CD8-positive, alpha-beta memory T cell (primary cell): ENCODE results near the gene GPD1L. TPM values are rescaled to one million over a fixed set of nuclear protein-coding genes. Genes with fewer than 3 reads are reported as not detected.
A peak's percentile ranks its signal among the peaks of the same experiment; 100 is the strongest.

ENCODE experiments used
- CTCF ChIA-PET: fragments of 350-600 bp; sonication (Branson Sonifier 250); formaldehyde crosslinking; loops from one replicate; lab custom pipeline; 2021; ENCODE audit warnings: antibody characterized with exemption; lab: Charles Lee
- POLR2A ChIA-PET: fragments of 350-600 bp; sonication (Branson Sonifier 250); formaldehyde crosslinking; loops from one replicate; lab custom pipeline; 2021; ENCODE audit warnings: antibody characterized with exemption; lab: Charles Lee
- DNase-seq, 5 donors: peaks; one replicate each; pipeline versions ENCODE4 v3.0.0 to v3.0.0-alpha.2; 2020 to 2022; ENCODE audit warnings: mixed read lengths in 1 of 5
- H3K27ac ChIP-seq: one replicate; pipeline ENCODE4 v1.7.0; 2013; ENCODE audit warnings: low read depth, mild to moderate bottlenecking, low read length, moderate library complexity
- H3K27me3 ChIP-seq: 2 replicates; pipeline ENCODE4 v1.7.0; 2013; ENCODE audit warnings: low read length, mild to moderate bottlenecking; ENCODE audit not compliant: insufficient read depth, poor library complexity, severe bottlenecking
- H3K36me3 ChIP-seq: 2 replicates; pipeline ENCODE4 v1.7.0; 2013; ENCODE audit warnings: mild to moderate bottlenecking, low read length, moderate library complexity; ENCODE audit not compliant: insufficient read depth
- H3K4me1 ChIP-seq: 2 replicates; pipeline ENCODE4 v1.7.0; 2013; ENCODE audit warnings: mild to moderate bottlenecking, low read length, moderate library complexity; ENCODE audit not compliant: insufficient read depth
- H3K4me3 ChIP-seq: 2 replicates; pipeline ENCODE4 v1.7.0; 2013; ENCODE audit warnings: mild to moderate bottlenecking, low read length
- H3K9me3 ChIP-seq: 2 replicates; pipeline ENCODE4 v1.7.0; 2013; ENCODE audit warnings: mild to moderate bottlenecking, low read length
- H3K27ac Mint-ChIP-seq, 8 donors: one replicate each; pipeline ENCODE4 v1.8.0; 2020 to 2021; ENCODE audit warnings: mixed read lengths in 8 of 8, mild to moderate bottlenecking in 6 of 8, inconsistent platforms in 3 of 8, moderate library complexity in 3 of 8
- H3K27me3 Mint-ChIP-seq, 2 donors: one replicate each; pipeline ENCODE4 v1.8.0; 2020 to 2021; ENCODE audit warnings: mixed read lengths in 2 of 2, mild to moderate bottlenecking in 1 of 2, moderate library complexity in 1 of 2
- H3K36me3 Mint-ChIP-seq, 3 donors: one replicate each; pipeline ENCODE4 v1.8.0; 2020 to 2021; ENCODE audit warnings: mixed read lengths in 3 of 3, inconsistent platforms in 1 of 3, mild to moderate bottlenecking in 1 of 3
- H3K4me1 Mint-ChIP-seq, 3 donors: one replicate each; pipeline ENCODE4 v1.8.0; 2020 to 2021; ENCODE audit warnings: mixed read lengths in 3 of 3, inconsistent platforms in 1 of 3, mild to moderate bottlenecking in 1 of 3
- H3K4me3 Mint-ChIP-seq, 7 donors: one replicate each; pipeline ENCODE4 v1.8.0; 2020 to 2021; ENCODE audit warnings: mixed read lengths in 7 of 7, mild to moderate bottlenecking in 6 of 7, moderate library complexity in 4 of 7, inconsistent platforms in 2 of 7
- H3K9me3 Mint-ChIP-seq, 5 donors: one replicate each; pipeline ENCODE4 v1.8.0; 2020 to 2022; ENCODE audit warnings: mixed read lengths in 5 of 5, mild to moderate bottlenecking in 3 of 5, moderate library complexity in 2 of 5, inconsistent platforms in 1 of 5
- polyA plus RNA-seq: library from polyadenylated mRNA; unstranded; fragments of 300-500 nt; fragmentation: Illumina TruSeq; gene quantifications from one replicate; pipeline ENCODE4 v1.2.3, GENCODE V29; 2021
- total RNA-seq, 2 experiments: library from RNA; stranded (reverse); gene quantifications; one replicate each; pipeline ENCODE4 v1.2.3, GENCODE V29; 2021

The GPD1L gene
- total and polyA plus RNA-seq, 3 experiments from 2014 or later: 13.9 to 20.9 (median 16.1) TPM

DNA sequence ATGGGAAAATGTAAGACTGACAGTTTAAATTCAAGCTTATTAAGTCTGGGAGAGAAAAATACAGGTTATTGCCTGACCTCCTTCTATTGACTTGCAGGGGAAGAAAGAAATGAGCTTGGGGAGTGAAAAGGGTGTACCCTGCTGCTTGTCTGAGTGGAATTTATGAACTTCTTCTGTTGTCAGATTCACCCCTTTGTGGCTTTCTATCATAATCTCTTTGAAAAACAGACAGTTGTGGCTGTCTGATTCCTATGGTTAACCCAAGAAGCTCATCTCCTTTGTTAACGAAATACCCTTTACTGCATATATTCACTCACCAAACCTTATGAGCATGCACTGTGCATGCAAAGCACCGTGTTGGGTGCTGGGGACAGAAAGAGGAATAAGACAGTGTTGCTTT, 22.5 kb downstream of the GPD1L start:
- H3K4me3 ChIP-seq: no peak overlapping the region
- H3K4me3 Mint-ChIP-seq: no peak overlapping the region
- H3K9me3 ChIP-seq: no peaks in the 10 kb centered on the region
- H3K4me1 ChIP-seq: no peaks in the 10 kb centered on the region
- H3K27ac Mint-ChIP-seq: peak overlapping the region in 1 of 8 donors; percentile 44
- POLR2A ChIA-PET: no interaction called here
- H3K27me3 Mint-ChIP-seq: no peaks in the 10 kb centered on the region
- CTCF ChIA-PET: interaction anchor here (1.4 kb wide), 1 partner anchor 109 kb away, joined by 3 read pairs; no protein-coding TSS in a partner anchor
- no peak overlapping the region for H3K27ac ChIP-seq
- no peak for DNase-seq
- no peaks in the 10 kb centered on the region for H3K36me3 ChIP-seq
- H3K36me3 Mint-ChIP-seq: peaks cover 6 to 51% (median 19%) of the 10 kb centered on the region in 3 donors
- H3K27me3 ChIP-seq: no peaks in the 10 kb centered on the region
- peaks cover 24 to 39% (median 36%) of the 10 kb centered on the region in 3 donors for H3K4me1 Mint-ChIP-seq
- H3K9me3 Mint-ChIP-seq: no peaks in the 10 kb centered on the region

DNA sequence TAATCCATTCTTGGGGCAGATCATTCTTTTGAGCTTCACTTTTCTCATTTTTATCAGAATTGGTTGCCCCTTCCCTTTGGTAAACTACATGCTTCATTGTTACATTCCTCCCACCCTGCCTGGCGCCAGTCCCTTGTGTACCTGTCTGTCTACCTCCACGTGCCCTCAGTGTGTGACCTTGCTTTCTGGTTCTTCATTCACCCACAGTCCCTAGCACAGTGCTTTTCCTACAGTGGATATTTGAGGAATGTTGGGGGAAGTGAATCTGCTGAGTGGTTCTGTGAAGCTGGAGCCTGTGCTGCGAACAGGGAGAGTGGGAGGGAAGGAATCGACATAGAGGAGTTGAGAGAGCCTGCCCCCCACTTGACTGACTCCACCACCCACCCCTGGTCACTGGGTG, 23.4 kb downstream of the GPD1L start:
- no peaks in the 10 kb centered on the region for H3K36me3 ChIP-seq
- H3K27ac Mint-ChIP-seq: peak overlapping the region in 4 of 8 donors; percentile 1 to 56 (median 16)
- CTCF ChIA-PET: interaction anchor here (1.4 to 2.5 kb wide), 2 partner anchors 14 to 110 kb away, joined by 3 to 7 read pairs; no protein-coding TSS in a partner anchor
- peaks cover 26 to 39% (median 36%) of the 10 kb centered on the region in 3 donors for H3K4me1 Mint-ChIP-seq
- no peaks in the 10 kb centered on the region for H3K9me3 Mint-ChIP-seq
- no peaks in the 10 kb centered on the region for H3K9me3 ChIP-seq
- H3K4me3 Mint-ChIP-seq: no peak overlapping the region
- no peak overlapping the region for H3K4me3 ChIP-seq
- DNase-seq: no peak
- POLR2A ChIA-PET: no interaction called here
- no peaks in the 10 kb centered on the region for H3K4me1 ChIP-seq
- no peaks in the 10 kb centered on the region for H3K27me3 ChIP-seq
- H3K36me3 Mint-ChIP-seq: peaks cover 8 to 58% (median 19%) of the 10 kb centered on the region in 3 donors
- no peak overlapping the region for H3K27ac ChIP-seq
- no peaks in the 10 kb centered on the region for H3K27me3 Mint-ChIP-seq

DNA sequence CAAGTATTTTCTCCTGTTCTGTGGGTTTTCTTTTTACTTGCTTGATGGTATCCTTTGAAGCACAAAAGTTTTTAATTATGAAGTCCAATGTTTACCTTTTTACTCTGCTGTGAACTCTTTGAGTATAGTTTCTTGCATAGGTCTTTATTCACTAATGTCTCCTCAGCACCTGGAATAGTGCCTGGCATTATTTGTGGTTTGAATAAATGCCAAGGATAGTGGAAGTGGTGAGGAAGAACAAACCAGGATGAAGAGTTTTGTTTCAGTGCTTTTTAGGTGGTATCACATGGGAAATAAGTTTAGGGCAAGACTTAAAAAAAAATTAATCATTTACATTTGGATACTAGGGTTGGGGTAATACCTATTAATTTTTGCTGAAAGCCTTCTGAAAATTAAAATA, 25.7 kb downstream of the GPD1L start:
- CTCF ChIA-PET: no interaction called here
- Mint-ChIP-seq H3K9me3 (no peaks in the 10 kb centered on the region), H3K27ac (no peak overlapping the region), H3K27me3 (no peaks in the 10 kb centered on the region), H3K36me3 (peaks cover 16 to 72% (median 22%) of the 10 kb centered on the region in 3 donors), H3K4me1 (peaks cover 20 to 30% (median 23%) of the 10 kb centered on the region in 3 donors), H3K4me3 (no peak overlapping the region)
- H3K36me3 ChIP-seq: no peaks in the 10 kb centered on the region
- H3K27ac ChIP-seq: no peak overlapping the region
- no peaks in the 10 kb centered on the region for H3K9me3 ChIP-seq
- H3K27me3 ChIP-seq: no peaks in the 10 kb centered on the region
- POLR2A ChIA-PET: no interaction called here
- H3K4me3 ChIP-seq: no peak overlapping the region
- no peak for DNase-seq
- H3K4me1 ChIP-seq: no peaks in the 10 kb centered on the region

DNA sequence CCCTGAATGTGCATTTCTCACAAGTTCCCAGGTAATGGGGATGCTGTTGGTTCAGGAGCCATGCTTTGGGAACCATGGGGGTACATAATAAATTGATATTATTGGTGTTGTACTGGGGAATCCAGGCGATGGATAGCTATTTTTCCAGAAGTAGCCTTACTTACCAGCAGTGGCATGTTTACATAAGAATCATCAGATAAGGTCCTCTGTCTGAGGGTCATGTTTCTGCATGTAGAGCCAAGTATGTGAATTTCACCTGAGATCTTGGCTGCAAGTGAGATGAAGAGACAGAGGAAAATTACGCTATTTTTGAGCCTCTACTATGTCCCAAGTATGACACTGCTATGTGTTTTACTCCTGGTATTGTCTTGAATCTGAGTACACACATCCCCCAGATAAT, 26.3 kb downstream of the GPD1L start:
- Histone ChIP-seq H3K27me3 (no peaks in the 10 kb centered on the region), H3K9me3 (no peaks in the 10 kb centered on the region), H3K27ac (no peak overlapping the region), H3K36me3 (no peaks in the 10 kb centered on the region), H3K4me3 (no peak overlapping the region), H3K4me1 (peaks cover under 1% of the 10 kb centered on the region)
- CTCF ChIA-PET: no interaction called here
- H3K4me3 Mint-ChIP-seq: no peak overlapping the region
- no peak for DNase-seq
- POLR2A ChIA-PET: no interaction called here
- H3K36me3 Mint-ChIP-seq: peaks cover 16 to 70% (median 22%) of the 10 kb centered on the region in 3 donors
- no peak overlapping the region for H3K27ac Mint-ChIP-seq
- no peaks in the 10 kb centered on the region for H3K9me3 Mint-ChIP-seq
- peaks cover 23 to 34% (median 26%) of the 10 kb centered on the region in 3 donors for H3K4me1 Mint-ChIP-seq
- no peaks in the 10 kb centered on the region for H3K27me3 Mint-ChIP-seq

DNA sequence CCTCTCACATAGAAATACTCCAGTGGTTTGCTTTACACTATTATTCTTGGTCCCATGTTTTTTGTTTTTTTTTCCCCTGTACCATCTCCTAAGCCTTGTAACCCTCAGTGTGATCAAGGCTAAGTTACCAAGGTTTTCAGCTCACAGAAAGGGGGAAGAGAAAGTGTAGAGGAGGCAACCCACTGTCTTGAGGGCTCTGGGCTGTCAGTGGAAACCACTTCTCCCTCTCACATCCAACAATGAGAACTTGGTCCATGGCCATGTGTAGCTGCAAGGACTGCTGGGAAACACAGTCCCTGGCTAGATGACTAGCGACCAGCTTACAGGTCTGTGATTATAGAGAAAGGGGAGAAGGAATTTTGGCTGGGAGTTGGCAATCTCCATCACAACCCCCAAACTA, 30.3 kb downstream of the GPD1L start:
- no peaks in the 10 kb centered on the region for H3K36me3 ChIP-seq
- no peak overlapping the region for H3K4me3 Mint-ChIP-seq
- H3K9me3 Mint-ChIP-seq: no peaks in the 10 kb centered on the region
- H3K4me1 Mint-ChIP-seq: peaks cover 21 to 33% (median 26%) of the 10 kb centered on the region in 3 donors
- H3K27ac ChIP-seq: no peak overlapping the region
- no peak overlapping the region for H3K4me3 ChIP-seq
- peak overlapping the region in 1 of 8 donors; percentile 17 for H3K27ac Mint-ChIP-seq
- no peaks in the 10 kb centered on the region for H3K27me3 Mint-ChIP-seq
- ChIA-PET CTCF (interaction anchor here (1.6 kb wide), 1 partner anchor 21 kb away, joined by 4 read pairs; no protein-coding TSS in a partner anchor), POLR2A (no interaction called here)
- H3K9me3 ChIP-seq: no peaks in the 10 kb centered on the region
- H3K4me1 ChIP-seq: peaks cover 14% of the 10 kb centered on the region
- peaks cover 10 to 60% (median 17%) of the 10 kb centered on the region in 3 donors for H3K36me3 Mint-ChIP-seq
- no peaks in the 10 kb centered on the region for H3K27me3 ChIP-seq
- DNase-seq: no peak

DNA sequence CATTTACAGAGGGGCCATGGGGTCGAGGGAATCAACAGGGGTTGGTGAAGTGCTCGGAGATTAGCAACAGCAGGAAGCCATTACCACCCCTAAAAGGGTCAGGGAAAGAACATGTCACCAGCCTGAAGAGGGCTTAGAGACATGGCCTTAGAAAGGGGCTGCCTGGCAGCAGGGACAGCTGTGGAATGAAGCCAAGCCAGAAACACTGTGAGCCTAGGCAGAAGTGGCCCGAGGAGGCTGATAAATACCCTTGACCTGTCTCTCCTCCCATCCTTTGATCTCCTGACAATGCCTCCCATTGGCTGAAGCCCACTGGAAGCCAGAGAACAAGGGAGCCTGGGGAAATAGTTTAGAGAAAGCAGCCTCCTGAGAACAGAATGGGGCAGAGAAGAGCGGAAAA, 31.4 kb downstream of the GPD1L start:
- Mint-ChIP-seq H3K4me3 (peak overlapping the region in 1 of 7 donors; percentile 24), H3K4me1 (peaks cover 21 to 33% (median 26%) of the 10 kb centered on the region in 3 donors), H3K36me3 (peaks cover 10 to 62% (median 14%) of the 10 kb centered on the region in 3 donors), H3K9me3 (no peaks in the 10 kb centered on the region), H3K27me3 (no peaks in the 10 kb centered on the region), H3K27ac (peak overlapping the region in 5 of 8 donors; percentile 0 to 39 (median 17))
- no peak for DNase-seq
- Histone ChIP-seq H3K9me3 (no peaks in the 10 kb centered on the region), H3K27ac (no peak overlapping the region), H3K27me3 (no peaks in the 10 kb centered on the region), H3K4me3 (no peak overlapping the region), H3K4me1 (peaks cover 14% of the 10 kb centered on the region), H3K36me3 (no peaks in the 10 kb centered on the region)
- ChIA-PET POLR2A (no interaction called here), CTCF (no interaction called here)

DNA sequence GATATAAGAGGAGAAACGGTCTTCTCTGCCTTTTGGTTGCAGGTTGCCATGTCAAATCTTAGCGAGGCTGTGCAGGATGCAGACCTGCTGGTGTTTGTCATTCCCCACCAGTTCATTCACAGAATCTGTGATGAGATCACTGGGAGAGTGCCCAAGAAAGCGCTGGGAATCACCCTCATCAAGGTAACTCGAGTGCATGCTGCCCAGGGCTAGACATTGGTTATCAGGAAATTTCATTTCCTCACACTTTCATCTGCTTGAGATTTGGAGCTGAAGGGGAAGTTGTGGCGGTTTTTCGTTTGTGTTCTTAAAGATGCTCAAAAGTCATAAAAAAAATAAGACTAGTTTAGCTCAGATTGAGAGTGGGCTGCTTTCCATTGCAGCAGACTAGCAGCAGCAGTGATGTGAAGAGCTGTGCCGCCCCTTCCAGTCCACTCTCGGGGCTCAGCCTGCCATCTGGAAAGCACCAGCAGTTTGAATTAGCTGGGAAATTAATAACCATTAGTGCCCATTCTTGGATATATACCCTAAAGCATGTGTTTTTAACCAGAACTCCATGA, 32.2 kb downstream of the GPD1L start:
- no peaks in the 10 kb centered on the region for H3K9me3 Mint-ChIP-seq
- peak in 1 of 5 donors; percentile 6 for DNase-seq

DNA sequence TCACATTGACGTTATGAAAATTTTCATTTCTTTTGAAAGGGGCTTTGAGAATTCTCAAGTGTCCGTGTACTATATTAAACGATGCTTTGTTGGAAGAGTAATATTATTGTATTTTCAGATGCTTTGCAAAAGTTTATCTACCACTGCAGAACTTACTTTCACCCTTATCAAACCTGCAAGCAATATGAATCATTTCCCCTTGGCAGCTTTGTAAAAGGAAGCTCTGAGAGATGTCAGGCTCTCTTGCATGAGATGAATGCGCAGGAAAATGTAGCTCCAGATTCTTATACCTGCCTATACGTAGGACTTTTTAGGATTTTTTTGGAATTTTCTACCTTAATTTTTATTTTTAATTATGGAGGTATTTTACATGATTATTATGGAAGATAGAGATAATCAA, 34.5 kb downstream of the GPD1L start:
- CTCF ChIA-PET: interaction anchor here (2.0 kb wide), 1 partner anchor 121 kb away, joined by 4 read pairs; no protein-coding TSS in a partner anchor
- H3K4me1 ChIP-seq: peaks cover 14% of the 10 kb centered on the region

More for the DNA sequence above, 32.2 kb downstream of the GPD1L start:
- peak overlapping the region in 4 of 8 donors; percentile 11 to 29 (median 24) for H3K27ac Mint-ChIP-seq
- CTCF ChIA-PET: interaction anchor here (1.7 kb wide), 1 partner anchor 119 kb away, joined by 6 read pairs; no protein-coding TSS in a partner anchor
- Histone ChIP-seq H3K36me3 (no peaks in the 10 kb centered on the region), H3K4me1 (peaks cover 14% of the 10 kb centered on the region), H3K4me3 (no peak overlapping the region), H3K27ac (no peak overlapping the region), H3K9me3 (no peaks in the 10 kb centered on the region), H3K27me3 (no peaks in the 10 kb centered on the region)
- peaks cover 21 to 33% (median 26%) of the 10 kb centered on the region in 3 donors for H3K4me1 Mint-ChIP-seq
- H3K36me3 Mint-ChIP-seq: peaks cover 10 to 60% (median 14%) of the 10 kb centered on the region in 3 donors
- POLR2A ChIA-PET: no interaction called here
- H3K27me3 Mint-ChIP-seq: no peaks in the 10 kb centered on the region
- peak overlapping the region in 2 of 7 donors; percentile 23 to 33 for H3K4me3 Mint-ChIP-seq

More for the DNA sequence above, 34.5 kb downstream of the GPD1L start:
- Mint-ChIP-seq H3K27ac (no peak overlapping the region), H3K36me3 (peaks cover 3 to 54% (median 9%) of the 10 kb centered on the region in 3 donors), H3K4me1 (peaks cover 21 to 36% (median 21%) of the 10 kb centered on the region in 3 donors), H3K4me3 (no peak overlapping the region), H3K27me3 (no peaks in the 10 kb centered on the region), H3K9me3 (no peaks in the 10 kb centered on the region)
- Histone ChIP-seq H3K27ac (no peak overlapping the region), H3K27me3 (no peaks in the 10 kb centered on the region), H3K36me3 (no peaks in the 10 kb centered on the region), H3K9me3 (no peaks in the 10 kb centered on the region), H3K4me3 (no peak overlapping the region)
- no peak for DNase-seq
- POLR2A ChIA-PET: no interaction called here
